GM21447 (cell line): ENCODE measurements around the gene DAB1.

Source experiments
- ATAC-seq: cut with Tn5 transposase; IDR thresholded peaks from one replicate; pipeline ENCODE4 v1.9.1; 2021; ENCODE audit not compliant: unreplicated experiment

DAB1 gene

GRCh38 chr1:57423656-57424211 lies at the start of gene DAB1:
DAB1 (minus strand) TSS chr1:57424060; CDS start chr1:57291030, 133,030 bp downstream.
- ATAC-seq, result no peak

GRCh38 chr1:57473448-57473847 lies 49.6 kb upstream of the DAB1 start:
- no peak for ATAC-seq

GRCh38 chr1:57471995-57472394 lies 48.1 kb upstream of the DAB1 start:
- no peak for ATAC-seq

GRCh38 chr1:57470036-57470435 lies 46.2 kb upstream of the DAB1 start:
- ATAC-seq, result no peak

- no peak for ATAC-seq
Measured at GRCh38 chr1:57468641-57469523, 45.0 kb upstream of the DAB1 start.

- no peak for ATAC-seq
Measured at GRCh38 chr1:57467830-57468229, 44.0 kb upstream of the DAB1 start.

GRCh38 chr1:57464756-57465155 lies 40.9 kb upstream of the DAB1 start:
- ATAC-seq, result no peak

GRCh38 chr1:57463343-57463742 lies 39.5 kb upstream of the DAB1 start:
- ATAC-seq, result no peak

GRCh38 chr1:57461405-57461804 lies 37.5 kb upstream of the DAB1 start:
- no peak for ATAC-seq

- ATAC-seq, result no peak
Measured at GRCh38 chr1:57451516-57451915, 27.7 kb upstream of the DAB1 start.

- ATAC-seq, result no peak
Measured at GRCh38 chr1:57450981-57451380, 27.1 kb upstream of the DAB1 start.

GRCh38 chr1:57447551-57447950 lies 23.7 kb upstream of the DAB1 start:
- no peak for ATAC-seq

- ATAC-seq, result no peak
Measured at GRCh38 chr1:57443004-57443403, 19.1 kb upstream of the DAB1 start.

GRCh38 chr1:57440096-57440495 lies 16.2 kb upstream of the DAB1 start:
- no peak for ATAC-seq

- ATAC-seq, result no peak
Measured at GRCh38 chr1:57431400-57431799, 7.5 kb upstream of the DAB1 start.

GRCh38 chr1:57424231-57425027 lies 569 bp upstream of the DAB1 start:
- ATAC-seq, result no peak

GRCh38 chr1:57423135-57423655 lies 665 bp downstream of the DAB1 start:
- no peak for ATAC-seq

- no peak for ATAC-seq
Measured at GRCh38 chr1:57422271-57423134, 1.4 kb downstream of the DAB1 start.

GRCh38 chr1:57421806-57422205 lies 2.1 kb downstream of the DAB1 start:
- no peak for ATAC-seq

- ATAC-seq, result no peak
Measured at GRCh38 chr1:57420981-57421785, 2.7 kb downstream of the DAB1 start.
